Activated naive CD8-positive, alpha-beta T cell (primary cell): ENCODE measurements around the gene KDM5B.

Experiments used
- H3K27ac Mint-ChIP-seq: one replicate; pipeline ENCODE4 v1.8.0; 2021; ENCODE audit warnings: mixed read lengths
- H3K27me3 Mint-ChIP-seq: one replicate; pipeline ENCODE4 v1.8.0; 2021; ENCODE audit warnings: mixed read lengths
- H3K36me3 Mint-ChIP-seq: one replicate; pipeline ENCODE4 v1.8.0; 2021; ENCODE audit warnings: mixed read lengths
- H3K4me1 Mint-ChIP-seq: one replicate; pipeline ENCODE4 v1.8.0; 2021; ENCODE audit warnings: low read depth, mixed read lengths
- H3K4me3 Mint-ChIP-seq: one replicate; pipeline ENCODE4 v1.8.0; 2021; ENCODE audit warnings: mild to moderate bottlenecking, mixed read lengths
- H3K9me3 Mint-ChIP-seq: one replicate; pipeline ENCODE4 v1.8.0; 2021; ENCODE audit warnings: low read depth, mixed read lengths

Gene KDM5B

GRCh38 chr1:202682477-202682876, 125.7 kb downstream of the KDM5B start:
- no peak overlapping the region for H3K4me3 Mint-ChIP-seq
- no peaks in the 10 kb centered on the region for H3K9me3 Mint-ChIP-seq
- no peaks in the 10 kb centered on the region for H3K4me1 Mint-ChIP-seq
- H3K27me3 Mint-ChIP-seq: peaks cover 22% of the 10 kb centered on the region
- H3K36me3 Mint-ChIP-seq: peaks cover 9% of the 10 kb centered on the region
- H3K27ac Mint-ChIP-seq: no peak overlapping the region

GRCh38 chr1:202681736-202682420, 126.3 kb downstream of the KDM5B start:
- H3K27me3 Mint-ChIP-seq: peaks cover 20% of the 10 kb centered on the region

GRCh38 chr1:202680586-202681352, 127.5 kb downstream of the KDM5B start:
- H3K27me3 Mint-ChIP-seq: peaks cover 19% of the 10 kb centered on the region

More at GRCh38 chr1:202681736-202682420, 126.3 kb downstream of the KDM5B start:
- Mint-ChIP-seq H3K4me3 (no peak overlapping the region), H3K36me3 (peaks cover 9% of the 10 kb centered on the region), H3K4me1 (no peaks in the 10 kb centered on the region), H3K9me3 (peaks cover 6% of the 10 kb centered on the region), H3K27ac (no peak overlapping the region)

GRCh38 chr1:202679406-202680177, 128.6 kb downstream of the KDM5B start:
- Mint-ChIP-seq H3K27ac (no peak overlapping the region), H3K27me3 (peaks cover 21% of the 10 kb centered on the region), H3K4me3 (no peak overlapping the region), H3K9me3 (peaks cover 6% of the 10 kb centered on the region), H3K4me1 (no peaks in the 10 kb centered on the region), H3K36me3 (peaks cover 9% of the 10 kb centered on the region)

More at GRCh38 chr1:202680586-202681352, 127.5 kb downstream of the KDM5B start:
- no peak overlapping the region for H3K4me3 Mint-ChIP-seq
- H3K4me1 Mint-ChIP-seq: no peaks in the 10 kb centered on the region
- H3K27ac Mint-ChIP-seq: no peak overlapping the region
- peaks cover 9% of the 10 kb centered on the region for H3K36me3 Mint-ChIP-seq
- peaks cover 6% of the 10 kb centered on the region for H3K9me3 Mint-ChIP-seq

GRCh38 chr1:202677433-202677832, 130.8 kb downstream of the KDM5B start:
- peaks cover 21% of the 10 kb centered on the region for H3K27me3 Mint-ChIP-seq

More at GRCh38 chr1:202677433-202677832, 130.8 kb downstream of the KDM5B start:
- Mint-ChIP-seq H3K9me3 (peaks cover 6% of the 10 kb centered on the region), H3K27ac (no peak overlapping the region), H3K36me3 (peaks cover 9% of the 10 kb centered on the region), H3K4me3 (no peak overlapping the region), H3K4me1 (no peaks in the 10 kb centered on the region)
